WTC11 (cell line): ENCODE measurements around the gene NRDC.

Experiments
- JAZF1 ChIP-seq: fragments of 250-450 bp; sonication (Bioruptor Pico); IDR thresholded peaks from 2 replicates; pipeline ENCODE4 v1.9.0; 2021; ENCODE audit warnings: moderate library complexity, mild to moderate bottlenecking, inconsistent platforms
- TF ChIP-seq, protein P1 (sequence below): sonication (generic); formaldehyde crosslinking; IDR thresholded peaks from 2 replicates; pipeline ENCODE4 v1.8.1; 2023; ENCODE audit warnings: mild to moderate bottlenecking, missing genetic modification reagents, borderline replicate concordance
- TF ChIP-seq, protein P2 (sequence below): sonication (generic); formaldehyde crosslinking; IDR thresholded peaks from 2 replicates; pipeline ENCODE4 v1.8.1; 2022; ENCODE audit warnings: low read depth, mild to moderate bottlenecking, moderate library complexity, missing genetic modification reagents, borderline replicate concordance
- TF ChIP-seq, protein P3 (sequence below): sonication (generic); formaldehyde crosslinking; IDR thresholded peaks from 2 replicates; pipeline ENCODE4 v1.8.1; 2023; ENCODE audit warnings: mild to moderate bottlenecking, missing genetic modification reagents, moderate library complexity

DNA sequence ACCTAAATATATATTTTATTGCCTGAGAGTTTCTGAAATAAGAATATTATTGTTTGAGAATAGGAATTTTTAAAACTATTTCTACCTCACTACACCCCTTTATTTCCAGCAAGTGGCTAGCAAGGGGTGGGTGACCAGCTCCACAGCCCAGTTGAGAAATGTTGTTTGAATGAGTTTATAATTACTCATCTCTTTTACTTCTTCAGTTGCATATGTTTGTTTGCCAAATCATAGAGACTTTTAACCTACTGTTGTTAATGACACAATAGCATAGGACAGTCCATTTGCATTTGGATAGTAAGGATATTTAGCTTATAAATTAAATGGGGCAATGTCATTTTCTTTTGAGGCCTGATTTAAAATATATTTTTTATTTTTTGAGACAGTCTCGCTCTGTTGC lies 127.8 kb downstream of the NRDC start:
- TF ChIP-seq JAZF1 (CRISPR knock-in tag), result no peak
- TF ChIP-seq, protein P1, sequence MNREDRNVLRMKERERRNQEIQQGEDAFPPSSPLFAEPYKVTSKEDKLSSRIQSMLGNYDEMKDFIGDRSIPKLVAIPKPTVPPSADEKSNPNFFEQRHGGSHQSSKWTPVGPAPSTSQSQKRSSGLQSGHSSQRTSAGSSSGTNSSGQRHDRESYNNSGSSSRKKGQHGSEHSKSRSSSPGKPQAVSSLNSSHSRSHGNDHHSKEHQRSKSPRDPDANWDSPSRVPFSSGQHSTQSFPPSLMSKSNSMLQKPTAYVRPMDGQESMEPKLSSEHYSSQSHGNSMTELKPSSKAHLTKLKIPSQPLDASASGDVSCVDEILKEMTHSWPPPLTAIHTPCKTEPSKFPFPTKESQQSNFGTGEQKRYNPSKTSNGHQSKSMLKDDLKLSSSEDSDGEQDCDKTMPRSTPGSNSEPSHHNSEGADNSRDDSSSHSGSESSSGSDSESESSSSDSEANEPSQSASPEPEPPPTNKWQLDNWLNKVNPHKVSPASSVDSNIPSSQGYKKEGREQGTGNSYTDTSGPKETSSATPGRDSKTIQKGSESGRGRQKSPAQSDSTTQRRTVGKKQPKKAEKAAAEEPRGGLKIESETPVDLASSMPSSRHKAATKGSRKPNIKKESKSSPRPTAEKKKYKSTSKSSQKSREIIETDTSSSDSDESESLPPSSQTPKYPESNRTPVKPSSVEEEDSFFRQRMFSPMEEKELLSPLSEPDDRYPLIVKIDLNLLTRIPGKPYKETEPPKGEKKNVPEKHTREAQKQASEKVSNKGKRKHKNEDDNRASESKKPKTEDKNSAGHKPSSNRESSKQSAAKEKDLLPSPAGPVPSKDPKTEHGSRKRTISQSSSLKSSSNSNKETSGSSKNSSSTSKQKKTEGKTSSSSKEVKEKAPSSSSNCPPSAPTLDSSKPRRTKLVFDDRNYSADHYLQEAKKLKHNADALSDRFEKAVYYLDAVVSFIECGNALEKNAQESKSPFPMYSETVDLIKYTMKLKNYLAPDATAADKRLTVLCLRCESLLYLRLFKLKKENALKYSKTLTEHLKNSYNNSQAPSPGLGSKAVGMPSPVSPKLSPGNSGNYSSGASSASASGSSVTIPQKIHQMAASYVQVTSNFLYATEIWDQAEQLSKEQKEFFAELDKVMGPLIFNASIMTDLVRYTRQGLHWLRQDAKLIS (CRISPR knock-in tag), result no peak
- TF ChIP-seq, protein P2, sequence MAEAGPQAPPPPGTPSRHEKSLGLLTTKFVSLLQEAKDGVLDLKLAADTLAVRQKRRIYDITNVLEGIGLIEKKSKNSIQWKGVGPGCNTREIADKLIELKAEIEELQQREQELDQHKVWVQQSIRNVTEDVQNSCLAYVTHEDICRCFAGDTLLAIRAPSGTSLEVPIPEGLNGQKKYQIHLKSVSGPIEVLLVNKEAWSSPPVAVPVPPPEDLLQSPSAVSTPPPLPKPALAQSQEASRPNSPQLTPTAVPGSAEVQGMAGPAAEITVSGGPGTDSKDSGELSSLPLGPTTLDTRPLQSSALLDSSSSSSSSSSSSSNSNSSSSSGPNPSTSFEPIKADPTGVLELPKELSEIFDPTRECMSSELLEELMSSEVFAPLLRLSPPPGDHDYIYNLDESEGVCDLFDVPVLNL (CRISPR knock-in tag), result no peak
- TF ChIP-seq, protein P3, sequence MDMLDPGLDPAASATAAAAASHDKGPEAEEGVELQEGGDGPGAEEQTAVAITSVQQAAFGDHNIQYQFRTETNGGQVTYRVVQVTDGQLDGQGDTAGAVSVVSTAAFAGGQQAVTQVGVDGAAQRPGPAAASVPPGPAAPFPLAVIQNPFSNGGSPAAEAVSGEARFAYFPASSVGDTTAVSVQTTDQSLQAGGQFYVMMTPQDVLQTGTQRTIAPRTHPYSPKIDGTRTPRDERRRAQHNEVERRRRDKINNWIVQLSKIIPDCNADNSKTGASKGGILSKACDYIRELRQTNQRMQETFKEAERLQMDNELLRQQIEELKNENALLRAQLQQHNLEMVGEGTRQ (CRISPR knock-in tag), result no peak
